HepG2 (cell line): ENCODE results near the gene ZG16B.

ENCODE experiments used
- HNRNPUL1 ChIP-seq: fragments of 200-400 bp; formaldehyde crosslinking; IDR thresholded peaks from 2 replicates; pipeline ENCODE4 v1.6.1; 2017; ENCODE audit warnings: low read depth, mild to moderate bottlenecking, low read length, moderate library complexity
- KDM6A ChIP-seq: IDR thresholded peaks from 2 replicates; pipeline ENCODE4 v1.6.1; 2016; ENCODE audit warnings: low read depth
- ZNF264 ChIP-seq: sonication (generic); formaldehyde crosslinking; IDR thresholded peaks from 2 replicates; pipeline ENCODE4 v1.4.0; 2020; ENCODE audit warnings: missing genetic modification reagents
- ZNF432 ChIP-seq: sonication (generic); formaldehyde crosslinking; IDR thresholded peaks from 2 replicates; pipeline ENCODE4 v1.5.0; 2020; ENCODE audit warnings: missing genetic modification reagents, mild to moderate bottlenecking, borderline replicate concordance

DNA sequence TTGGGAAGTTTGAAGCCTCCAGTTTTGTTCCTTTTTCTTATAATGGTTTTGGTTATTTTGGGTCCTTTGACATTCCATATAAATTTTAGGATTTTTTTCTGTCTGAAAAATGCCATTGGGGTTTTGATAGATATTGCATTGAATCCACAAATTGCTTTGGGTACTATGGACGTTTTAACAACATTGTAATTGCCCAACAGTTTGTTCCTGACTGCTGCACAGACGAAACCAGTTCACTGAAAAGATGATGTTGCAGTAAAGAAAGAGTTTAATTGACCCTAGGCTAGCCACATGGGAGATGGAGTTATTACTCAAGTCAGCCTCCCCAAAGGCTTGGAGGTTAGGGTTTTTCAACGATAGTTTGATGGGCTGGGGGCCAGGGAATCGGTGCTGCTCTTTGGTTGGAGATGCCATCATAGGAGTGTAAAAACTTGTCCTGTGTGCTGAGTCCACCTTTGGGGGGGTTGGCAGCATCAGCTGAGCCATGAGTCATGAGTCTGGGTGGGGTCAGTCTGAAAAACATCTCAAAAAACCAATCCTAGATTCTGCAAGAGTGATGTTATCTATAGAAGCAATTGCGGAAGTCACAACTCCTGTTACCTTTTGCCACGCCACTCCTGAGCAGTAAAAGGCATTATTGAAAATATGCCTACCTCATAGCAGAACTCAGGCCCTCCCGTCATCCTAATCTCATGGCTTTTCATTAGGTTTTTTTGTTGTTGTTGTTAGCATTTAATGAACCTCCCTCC lies 34.5 kb upstream of the ZG16B start:
- no peak for TF ChIP-seq KDM6A (CRISPR knock-in tag)
- TF ChIP-seq HNRNPUL1 = no peak
- no peak for TF ChIP-seq ZNF432
- TF ChIP-seq ZNF264 (CRISPR knock-in tag) = no peak
